ENCODE data around the gene STK38L.

Gene STK38L

GRCh38 chr12:27300226-27300625 lies 56.1 kb downstream of the STK38L start:
- H3K4me2 ChIP-seq (ENCODE audit: low read length) = no peak overlapping the region
- peaks cover 3% of the 10 kb centered on the region for H3K79me2 ChIP-seq
- H3K36me3 ChIP-seq (ENCODE audit: control insufficient read depth, insufficient read depth, low read length) = no peaks in the 10 kb centered on the region
- H3K4me1 ChIP-seq = no peaks in the 10 kb centered on the region
- no peak overlapping the region for H2AFZ ChIP-seq
- TF ChIP-seq CTCF (IDR thresholded peaks at IDR 0.05) = no peak
- no peaks in the 10 kb centered on the region for H3K27me3 ChIP-seq (ENCODE audit: control insufficient read depth, insufficient read depth, low read length)
- H3K27ac ChIP-seq = no peak overlapping the region
- H3K9me3 ChIP-seq (ENCODE audit: control insufficient read depth, low read length) = no peaks in the 10 kb centered on the region
- no peak overlapping the region for H3K4me3 ChIP-seq (ENCODE audit: low read depth, low read length)
- no peak overlapping the region for H3K9ac ChIP-seq

- H3K36me3 ChIP-seq (ENCODE audit: control insufficient read depth, insufficient read depth, low read length) = no peaks in the 10 kb centered on the region
- H3K4me2 ChIP-seq (ENCODE audit: low read length) = no peak overlapping the region
- H3K9ac ChIP-seq = no peak overlapping the region
- H3K4me3 ChIP-seq (ENCODE audit: low read depth, low read length) = no peak overlapping the region
- H3K79me2 ChIP-seq = no peaks in the 10 kb centered on the region
- H3K27ac ChIP-seq = no peak overlapping the region
- H3K9me3 ChIP-seq (ENCODE audit: control insufficient read depth, low read length) = no peaks in the 10 kb centered on the region
- H3K27me3 ChIP-seq (ENCODE audit: control insufficient read depth, insufficient read depth, low read length) = no peaks in the 10 kb centered on the region
- TF ChIP-seq CTCF (IDR thresholded peaks at IDR 0.05) = no peak
- H3K4me1 ChIP-seq = no peaks in the 10 kb centered on the region
- H2AFZ ChIP-seq = no peak overlapping the region
Measured at GRCh38 chr12:27303139-27304111, 59.3 kb downstream of the STK38L start.

GRCh38 chr12:27304856-27305255 lies 60.8 kb downstream of the STK38L start:
- H3K4me1 ChIP-seq = peaks cover 8% of the 10 kb centered on the region
- no peaks in the 10 kb centered on the region for H3K27me3 ChIP-seq (ENCODE audit: control insufficient read depth, insufficient read depth, low read length)
- H3K79me2 ChIP-seq = no peaks in the 10 kb centered on the region
- H3K27ac ChIP-seq = no peak overlapping the region
- no peak overlapping the region for H3K9ac ChIP-seq
- TF ChIP-seq CTCF (IDR thresholded peaks at IDR 0.05) = no peak
- H2AFZ ChIP-seq = no peak overlapping the region
- H3K36me3 ChIP-seq (ENCODE audit: control insufficient read depth, insufficient read depth, low read length) = no peaks in the 10 kb centered on the region
- H3K9me3 ChIP-seq (ENCODE audit: control insufficient read depth, low read length) = no peaks in the 10 kb centered on the region
- no peak overlapping the region for H3K4me2 ChIP-seq (ENCODE audit: low read length)
- no peak overlapping the region for H3K4me3 ChIP-seq (ENCODE audit: low read depth, low read length)

- H2AFZ ChIP-seq = no peak overlapping the region
- no peak overlapping the region for H3K27ac ChIP-seq
- no peaks in the 10 kb centered on the region for H3K27me3 ChIP-seq (ENCODE audit: control insufficient read depth, insufficient read depth, low read length)
- no peak overlapping the region for H3K9ac ChIP-seq
- no peak overlapping the region for H3K4me3 ChIP-seq (ENCODE audit: low read depth, low read length)
- TF ChIP-seq CTCF (IDR thresholded peaks at IDR 0.05) = peak; percentile 82
- no peak overlapping the region for H3K4me2 ChIP-seq (ENCODE audit: low read length)
- no peaks in the 10 kb centered on the region for H3K9me3 ChIP-seq (ENCODE audit: control insufficient read depth, low read length)
- peaks cover 12% of the 10 kb centered on the region for H3K4me1 ChIP-seq
- H3K79me2 ChIP-seq = no peaks in the 10 kb centered on the region
- no peaks in the 10 kb centered on the region for H3K36me3 ChIP-seq (ENCODE audit: control insufficient read depth, insufficient read depth, low read length)
Measured at GRCh38 chr12:27305673-27306456, 61.8 kb downstream of the STK38L start.
